Measurements from ENCODE around the gene MCCD1. TPM values are rescaled to one million over a fixed set of nuclear protein-coding genes. Genes with fewer than 3 reads are reported as not detected.
A peak's percentile ranks its signal among the peaks of the same experiment; 100 is the strongest.
"Not testable (repeated sequence)": the region's sequence is repeated elsewhere in the genome, so short reads cannot be mapped to it uniquely, and the experiment has no call there.

Gene MCCD1
- total RNA-seq, 2 donors from 2014 or later = not detected

DNA sequence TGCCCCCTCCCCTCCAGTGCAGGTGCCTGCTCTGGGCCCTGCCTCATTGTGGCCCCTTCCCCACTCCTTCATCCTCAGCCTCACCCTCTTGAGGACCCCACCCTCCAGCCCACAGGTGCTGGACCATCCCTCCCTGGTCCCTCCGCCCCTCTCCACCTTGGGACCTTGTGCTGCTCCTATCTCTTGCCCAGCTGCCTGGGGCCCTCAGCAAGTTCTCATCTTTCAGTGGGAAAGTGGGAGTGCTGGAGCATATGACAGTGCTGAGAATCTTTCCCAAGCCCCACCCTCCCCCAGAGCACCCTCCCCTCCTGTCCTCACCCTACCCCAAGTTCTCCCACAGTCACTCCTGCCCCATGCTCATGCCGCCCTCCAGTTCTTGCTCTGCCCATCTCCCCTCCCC, 29.1 kb upstream of the MCCD1 start:
- ATAC-seq, DNase-seq: not testable (repeated sequence)
- intact Hi-C loops (cut with DNase I) = loop anchor here in 1 of 2 donors (5.0 kb wide), 1 partner anchor 43 kb away; the partner anchor contains the start of gene DDX39B

DNA sequence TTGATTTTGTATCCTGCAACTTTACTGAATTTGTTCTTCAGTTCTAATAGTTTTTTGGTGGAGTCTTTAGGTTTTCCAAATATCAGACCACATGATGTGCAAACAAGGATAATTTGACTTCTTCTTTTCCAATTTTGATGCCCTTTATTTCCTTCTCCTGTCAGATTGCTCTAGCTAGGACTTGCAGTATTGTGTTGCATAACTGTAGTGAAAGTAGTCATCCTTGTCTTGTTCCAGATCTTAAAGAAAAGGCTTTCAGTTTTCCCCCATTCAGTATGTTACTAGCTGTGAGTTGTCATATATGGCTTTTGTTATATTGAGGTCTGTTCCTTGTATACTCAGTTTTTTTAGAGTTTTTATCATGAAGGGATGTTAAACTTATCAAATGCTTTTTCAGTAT, 26.2 kb upstream of the MCCD1 start:
- no peak for ATAC-seq

DNA sequence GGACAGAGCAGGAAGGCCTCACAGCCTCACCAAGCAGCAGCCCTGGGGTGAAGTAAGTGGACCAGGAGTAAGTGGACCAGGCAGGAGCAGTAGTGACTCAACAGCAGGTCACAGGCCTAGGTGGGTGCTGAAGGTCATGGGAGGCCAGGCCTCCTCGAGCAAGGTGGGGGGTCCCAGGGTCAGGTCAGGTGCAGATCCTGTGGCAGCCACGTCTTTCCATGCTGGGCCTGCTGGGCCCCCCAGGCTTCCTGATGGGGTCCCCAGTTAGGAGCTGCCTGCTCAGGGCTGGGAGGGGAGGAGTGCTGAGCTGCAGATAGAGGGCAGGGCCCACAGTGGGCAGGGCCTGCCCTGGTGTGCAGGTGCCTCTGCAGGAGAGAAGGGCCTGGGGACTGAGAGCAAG, 19.7 kb upstream of the MCCD1 start:
- peak in 1 of 2 donors; percentile 15 for ATAC-seq
- DNase-seq; intact Hi-C loops (cut with DNase I): not testable (repeated sequence)

More for the DNA sequence above, 26.2 kb upstream of the MCCD1 start:
- DNase-seq = no peak
- intact Hi-C loops (cut with DNase I) = no loop called here

DNA sequence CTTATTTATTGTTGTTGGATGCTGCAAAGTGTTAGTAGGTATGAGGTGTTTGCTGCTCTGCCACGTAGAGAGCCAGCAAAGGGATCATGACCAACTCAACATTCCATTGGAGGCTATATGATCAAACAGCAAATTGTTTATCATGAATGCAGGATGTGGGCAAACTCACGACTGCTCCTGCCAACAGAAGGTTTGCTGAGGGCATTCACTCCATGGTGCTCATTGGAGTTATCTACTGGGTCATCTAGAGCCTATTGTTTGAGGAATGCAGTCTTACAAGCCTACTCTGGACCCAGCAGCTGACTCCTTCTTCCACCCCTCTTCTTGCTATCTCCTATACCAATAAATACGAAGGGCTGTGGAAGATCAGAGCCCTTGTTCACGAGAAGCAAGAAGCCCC, 18.8 kb upstream of the MCCD1 start:
- intact Hi-C loops (cut with DNase I) = no loop called here
- DNase-seq (no peak), ATAC-seq (no peak)

DNA sequence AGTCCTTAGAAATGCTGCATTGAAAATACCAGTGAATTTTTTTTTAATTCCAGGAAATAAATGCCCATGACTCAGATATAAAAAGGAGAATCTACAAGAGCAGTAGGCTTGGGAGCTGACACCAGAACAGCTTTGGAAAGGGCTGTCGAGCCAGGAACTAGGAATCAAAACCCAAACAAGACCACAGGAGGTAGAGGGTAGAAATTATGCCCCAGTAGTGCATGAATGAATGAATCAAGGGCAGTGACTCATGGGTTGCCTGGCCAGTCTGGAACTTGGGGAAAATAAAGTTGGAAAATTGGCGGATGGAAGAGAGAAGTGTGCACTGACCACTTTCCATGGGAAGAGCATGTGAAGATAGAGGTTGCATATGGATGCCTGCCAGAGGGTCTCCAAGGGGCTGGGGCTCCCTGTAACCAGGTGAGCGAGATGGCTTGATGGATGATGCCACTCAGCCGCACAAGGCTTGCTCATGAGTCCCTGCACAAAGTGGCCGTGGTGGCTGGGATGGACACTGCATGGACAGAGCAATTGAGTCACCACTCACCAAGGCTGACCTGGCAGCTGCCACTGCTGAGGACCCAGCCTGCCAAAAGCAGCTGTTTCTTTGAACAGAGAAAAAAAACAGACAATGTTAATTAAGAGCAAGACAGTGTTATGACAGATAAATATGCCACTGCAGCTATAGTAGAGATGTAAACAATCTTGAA, 15.2 kb upstream of the MCCD1 start:
- DNase-seq = no peak
- intact Hi-C loops (cut with DNase I) = no loop called here
- no peak for ATAC-seq

DNA sequence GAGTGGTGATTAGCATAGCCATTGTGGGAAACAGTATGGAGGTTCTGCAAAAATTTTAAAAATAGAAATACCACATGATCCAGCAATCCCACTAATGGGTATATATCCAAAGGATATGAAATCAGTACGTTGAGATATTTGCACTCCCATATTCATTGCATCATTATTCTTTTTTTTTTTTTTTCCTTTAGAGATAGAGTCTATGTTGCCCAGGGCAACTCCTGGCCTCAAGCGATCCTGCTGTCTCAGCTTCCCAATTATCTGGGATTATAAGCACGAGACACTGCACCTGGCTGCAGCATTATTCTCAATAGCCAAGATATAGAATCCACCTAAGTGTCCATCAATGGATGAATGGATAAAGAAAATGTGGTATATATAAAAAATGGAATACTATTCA, 6.9 kb upstream of the MCCD1 start:
- intact Hi-C loops (cut with DNase I) = no loop called here
- DNase-seq (no peak), ATAC-seq (no peak)

DNA sequence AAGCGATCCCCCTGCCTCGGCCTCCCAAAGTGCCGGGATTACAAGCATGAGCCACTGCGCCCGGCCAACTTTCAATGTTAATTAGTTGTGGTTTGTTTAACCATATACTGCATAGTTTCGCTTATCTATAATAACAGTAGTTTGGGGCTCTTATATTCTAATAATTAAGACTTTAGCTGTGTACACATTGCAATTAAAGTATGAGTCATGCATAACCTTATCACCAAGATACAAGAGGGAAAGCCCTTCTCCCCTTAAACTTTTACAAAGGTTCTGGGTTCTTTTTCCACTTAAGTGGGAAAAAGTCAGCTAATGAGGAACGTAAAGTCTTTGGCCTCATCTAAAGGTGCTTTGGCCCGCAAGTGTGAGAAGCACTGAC, 3.2 kb upstream of the MCCD1 start:
- ATAC-seq (no peak), DNase-seq (no peak)
- intact Hi-C loops (cut with DNase I) = no loop called here

DNA sequence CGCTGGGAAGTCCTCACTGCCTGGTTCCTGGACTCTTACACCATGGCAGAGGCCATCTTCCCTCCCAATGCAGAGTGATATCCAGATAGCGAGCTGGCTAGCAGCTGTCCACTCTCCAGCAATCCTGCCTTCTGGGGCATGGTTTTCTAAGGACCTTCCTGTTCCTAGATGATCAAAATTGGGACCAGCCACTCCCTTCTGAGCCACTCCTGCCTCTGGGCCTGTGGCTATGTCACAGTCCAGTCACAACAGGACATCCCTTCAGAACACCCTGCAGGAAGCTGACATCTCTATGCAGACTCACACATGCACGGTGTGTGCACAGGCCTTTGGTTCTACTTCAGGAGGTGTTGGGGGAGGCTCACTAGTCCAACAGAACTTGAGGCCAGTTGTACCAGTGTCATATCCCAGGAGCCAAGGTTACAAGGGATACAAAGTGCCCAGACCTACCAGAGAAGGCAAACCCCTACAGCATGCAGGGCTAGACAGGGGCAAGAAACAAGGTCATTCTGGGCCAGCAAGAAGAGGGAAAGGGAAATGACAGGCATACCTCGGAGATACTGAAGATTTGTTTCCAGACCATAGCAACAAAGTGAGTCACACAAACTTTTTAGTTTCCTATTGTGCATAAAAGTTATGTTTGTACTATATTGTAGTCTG, 2.7 kb upstream of the MCCD1 start:
- DNase-seq (no peak), ATAC-seq (peak in 1 of 2 donors; percentile 8)
- intact Hi-C loops (cut with DNase I) = no loop called here

DNA sequence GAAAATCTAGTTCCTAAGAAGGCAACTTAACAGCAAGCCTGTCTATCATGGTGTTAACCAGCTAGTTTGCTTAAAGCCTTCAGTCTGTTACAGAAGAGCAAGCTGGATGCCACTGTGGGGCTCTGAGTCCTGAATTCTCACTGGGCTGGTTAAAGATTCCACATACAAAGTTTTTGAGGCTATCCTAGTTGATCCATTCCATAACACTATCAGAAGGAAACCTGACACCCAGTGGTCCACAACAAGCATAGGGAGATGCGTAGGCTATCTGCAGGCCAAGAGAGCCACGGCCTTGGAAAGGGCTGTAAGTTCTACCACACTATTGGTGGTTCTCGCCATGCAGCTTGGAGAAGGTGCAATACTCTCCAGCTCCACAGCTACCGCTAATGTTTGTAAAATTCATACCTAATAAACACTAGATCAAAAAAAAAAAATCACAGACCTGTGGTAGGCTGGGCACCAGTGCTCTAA, 420 bp upstream of the MCCD1 start:
- intact Hi-C loops (cut with DNase I) = no loop called here
- no peak for DNase-seq
- ATAC-seq = peak in 1 of 2 donors; percentile 7

DNA sequence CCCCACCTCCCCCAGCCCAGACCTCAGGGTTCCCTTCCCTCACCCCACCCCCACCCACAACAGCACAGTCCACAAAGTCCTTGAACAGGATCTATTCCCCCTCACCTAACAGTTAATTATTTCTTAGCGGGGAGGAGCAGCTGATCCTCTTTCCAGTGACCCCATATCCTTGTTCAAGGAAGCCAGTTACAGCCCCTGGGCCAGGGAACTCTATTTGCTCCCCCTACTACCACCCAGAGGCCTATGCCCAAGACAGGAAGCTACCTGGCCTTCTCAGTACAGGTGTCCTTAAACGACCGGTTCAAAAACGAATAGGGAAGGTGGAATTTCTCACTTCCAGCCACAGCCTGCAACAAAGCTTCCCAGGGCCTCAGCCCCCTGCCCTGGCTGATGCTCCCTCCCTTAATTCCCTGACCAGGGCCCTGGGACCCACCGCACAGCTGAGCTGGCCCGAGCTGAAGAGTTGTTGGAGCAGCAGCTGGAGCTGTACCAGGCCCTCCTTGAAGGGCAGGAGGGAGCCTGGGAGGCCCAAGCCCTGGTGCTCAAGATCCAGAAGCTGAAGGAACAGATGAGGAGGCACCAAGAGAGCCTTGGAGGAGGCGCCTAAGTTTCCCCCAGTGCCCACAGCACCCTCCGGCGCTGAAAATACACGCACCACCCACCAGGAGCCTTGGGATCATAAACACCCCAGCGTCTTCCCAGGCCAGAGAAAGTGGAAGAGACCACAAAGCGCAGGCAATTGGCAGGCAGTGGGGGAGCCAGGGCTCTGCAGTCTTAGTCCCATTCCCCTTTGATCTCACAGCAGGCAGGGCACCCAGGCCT, 778 bp downstream of the MCCD1 start:
- intact Hi-C loops (cut with DNase I) = no loop called here
- DNase-seq (no peak), ATAC-seq (peak in 1 of 2 donors; percentile 10)

DNA sequence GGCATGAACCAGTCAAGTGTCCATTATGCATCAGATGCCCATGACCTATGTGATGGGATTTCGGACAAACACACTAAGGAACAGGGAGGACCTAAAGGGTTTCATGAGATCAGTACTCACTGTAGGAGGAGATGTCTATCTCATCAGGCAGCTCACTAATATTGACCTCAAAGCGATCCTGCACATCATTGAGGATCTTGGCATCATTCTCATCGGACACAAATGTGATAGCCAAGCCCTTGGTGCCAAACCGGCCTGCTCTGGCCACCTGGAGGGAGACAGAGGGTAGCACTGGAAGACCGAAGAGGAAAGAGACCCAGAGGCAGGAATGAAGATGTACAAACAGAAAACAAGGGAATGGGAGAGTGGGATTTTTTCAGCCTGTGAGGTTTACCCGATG, 1.9 kb downstream of the MCCD1 start:
- ATAC-seq (no peak), DNase-seq (no peak)
- intact Hi-C loops (cut with DNase I) = no loop called here

DNA sequence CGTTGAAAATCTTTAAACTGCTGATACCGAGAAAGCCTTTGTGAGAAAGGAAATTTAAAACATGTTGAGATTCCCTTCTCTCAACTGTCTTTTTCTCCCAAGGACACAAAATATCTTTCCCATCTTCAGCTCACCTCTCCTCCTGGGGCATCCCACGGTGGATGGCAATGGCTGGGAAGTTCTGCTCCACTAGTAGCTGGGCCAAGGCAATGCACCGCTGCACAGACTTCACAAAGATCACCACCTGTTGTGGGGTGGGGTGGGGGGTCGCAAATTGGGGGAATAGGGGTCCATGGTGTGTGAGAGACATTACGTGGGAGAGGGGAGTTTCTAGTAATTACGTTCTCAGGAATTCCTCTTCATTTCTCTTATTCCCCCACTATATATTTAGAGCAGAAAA, 2.4 kb downstream of the MCCD1 start:
- DNase-seq = no peak
- intact Hi-C loops (cut with DNase I) = no loop called here
- ATAC-seq = no peak

DNA sequence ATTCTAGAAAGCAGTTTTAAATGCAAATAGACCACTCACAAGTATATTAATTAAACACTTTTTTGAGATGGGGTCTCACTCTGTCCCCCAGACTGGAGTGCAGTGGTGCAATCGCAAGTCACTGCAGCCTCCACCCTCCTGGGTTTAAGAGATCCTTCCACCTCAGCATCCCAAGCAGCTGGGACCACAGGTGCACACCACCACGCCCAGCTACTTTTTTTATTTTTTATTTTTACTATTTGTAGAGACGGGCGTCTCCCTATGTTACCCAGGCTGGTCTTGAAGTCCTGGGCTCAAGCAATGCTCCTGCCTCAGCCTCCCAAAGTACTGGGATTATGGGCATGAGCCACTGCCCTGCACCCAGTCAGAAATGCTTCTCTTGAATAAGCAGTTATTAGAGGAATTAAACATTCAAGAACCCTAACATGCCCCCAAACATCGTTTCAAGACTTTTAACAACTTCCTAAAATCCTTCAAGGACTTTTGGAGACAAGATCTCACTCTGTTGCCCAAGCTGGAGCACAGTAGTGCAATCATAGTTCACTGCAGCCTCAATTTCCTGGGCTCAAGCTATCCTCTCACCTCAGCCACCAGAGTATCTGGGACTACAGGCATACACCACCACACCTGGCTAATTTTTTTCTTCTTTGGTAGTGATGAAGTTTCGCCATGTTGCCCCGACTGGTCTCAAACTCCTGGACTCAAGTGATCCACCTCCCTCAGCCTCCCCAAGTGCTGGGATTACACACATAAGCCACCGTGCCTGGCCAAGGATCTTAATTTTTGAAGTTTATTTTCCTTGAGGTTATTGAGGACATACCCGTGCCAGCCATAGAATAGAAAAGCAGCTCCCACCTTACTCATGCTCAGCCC, 3.2 kb downstream of the MCCD1 start:
- no peak for DNase-seq
- intact Hi-C loops (cut with DNase I) = no loop called here
- ATAC-seq = no peak

DNA sequence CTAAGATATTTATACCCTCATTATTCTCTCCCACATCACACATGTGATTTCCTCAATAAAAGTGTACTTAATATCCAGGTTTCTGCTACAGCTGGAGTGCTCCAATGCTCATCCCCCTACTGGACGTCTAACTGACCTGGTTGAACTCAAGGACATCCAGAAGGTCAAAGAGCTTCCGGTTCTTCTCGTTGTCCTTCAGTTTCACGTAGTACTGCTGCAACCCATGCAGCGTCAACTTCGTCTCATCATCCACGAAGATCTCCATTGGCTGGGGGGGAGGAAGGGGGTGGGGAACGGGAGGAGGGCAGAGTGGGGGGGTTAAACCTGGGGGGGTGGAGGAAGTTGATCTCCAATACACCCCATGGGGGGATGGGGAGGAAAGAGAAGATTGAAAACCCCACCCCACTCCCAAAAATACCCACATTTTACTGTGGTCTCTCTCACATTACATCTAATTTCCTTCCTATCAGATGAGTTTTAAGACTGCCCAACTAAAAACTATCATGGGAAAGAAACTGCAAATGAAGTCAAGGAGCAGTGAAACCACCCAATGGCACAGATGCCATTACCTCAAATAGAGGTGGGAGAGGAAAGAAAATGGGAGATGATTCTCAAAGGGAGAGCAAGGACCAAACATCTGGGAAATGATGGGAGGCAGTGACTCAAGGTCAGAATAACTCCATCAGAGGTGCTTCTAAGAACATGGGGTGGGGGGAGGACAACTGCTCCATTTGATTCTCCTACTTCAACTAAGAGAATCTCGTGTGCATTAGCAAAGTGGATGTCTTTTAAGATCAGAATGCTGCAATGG, 4.1 kb downstream of the MCCD1 start:
- ATAC-seq = no peak
- intact Hi-C loops (cut with DNase I) = no loop called here
- DNase-seq = no peak

DNA sequence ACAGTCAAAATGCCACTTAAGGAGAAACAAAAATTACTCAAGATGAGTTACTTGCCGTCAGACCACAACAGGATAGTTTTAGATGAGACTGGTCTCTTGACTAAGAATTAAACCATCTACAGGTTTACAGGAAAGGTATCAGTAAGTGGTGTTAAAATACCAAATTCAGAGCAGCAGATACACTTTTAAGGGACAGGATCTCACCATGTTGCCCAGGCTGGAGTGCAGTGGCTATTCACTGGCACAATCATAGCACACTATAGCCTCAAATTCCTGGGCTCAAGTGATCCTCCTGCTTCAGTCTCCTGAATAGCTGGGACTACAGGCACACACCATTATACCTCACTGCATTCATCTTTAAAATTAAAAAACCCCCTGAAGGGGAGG, 4.7 kb downstream of the MCCD1 start:
- DNase-seq (no peak), ATAC-seq (no peak)
- intact Hi-C loops (cut with DNase I) = no loop called here

DNA sequence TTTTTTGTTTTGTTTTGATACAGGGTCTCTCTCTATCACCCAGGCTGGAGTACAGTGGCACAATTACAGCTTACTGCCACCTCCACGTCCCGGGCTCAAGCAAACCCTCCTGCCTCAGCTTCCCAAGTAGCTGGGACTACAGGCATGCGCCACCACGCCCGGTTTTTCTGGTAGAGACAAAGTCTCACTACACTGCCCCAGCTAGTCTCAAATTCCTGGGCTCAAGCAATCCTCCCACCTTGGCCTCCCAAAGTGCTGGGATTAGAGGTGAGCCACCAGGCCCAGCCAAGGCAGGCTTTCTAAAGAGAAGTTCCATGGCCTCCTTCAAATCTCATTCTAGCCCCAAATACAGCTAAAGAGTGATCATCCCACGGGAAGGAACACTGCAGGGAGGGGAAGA, 5.2 kb downstream of the MCCD1 start:
- no peak for ATAC-seq
- DNase-seq = no peak
- intact Hi-C loops (cut with DNase I) = no loop called here

DNA sequence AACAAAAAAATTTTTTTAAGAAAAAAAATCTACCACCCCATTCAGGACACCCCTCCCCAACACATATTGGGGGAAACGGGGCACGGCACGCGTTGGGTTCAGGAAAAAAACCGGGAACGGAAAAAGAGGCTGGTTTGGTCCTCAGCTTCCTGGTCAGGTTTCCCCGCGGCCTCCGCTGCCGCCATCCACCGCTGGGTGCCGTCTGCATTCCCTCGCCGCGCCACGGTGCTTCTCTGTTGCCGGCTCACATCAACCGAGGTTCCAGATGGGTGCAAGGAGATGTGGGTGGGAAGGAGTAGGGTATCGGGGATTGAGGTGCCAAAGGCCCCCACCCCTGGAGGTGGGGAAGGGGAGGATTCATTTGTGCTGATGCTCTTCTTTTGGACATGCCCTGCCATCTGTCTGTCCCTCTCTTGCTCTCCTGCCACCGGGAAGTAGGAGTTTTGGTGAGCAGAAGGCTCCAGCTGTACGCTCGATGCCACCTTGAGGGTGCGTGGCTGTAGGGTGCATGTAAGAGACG, 5.8 kb downstream of the MCCD1 start:
- no peak for DNase-seq
- no peak for ATAC-seq
- intact Hi-C loops (cut with DNase I) = no loop called here

All from left cardiac atrium (tissue), 4 donors.